ENCODE results near the gene SIDT2. TPM values are rescaled to one million over a fixed set of nuclear protein-coding genes. Genes with fewer than 3 reads are reported as not detected.

The SIDT2 gene
- total RNA-seq, 1 experiment from 2014 or later, result 27.6 TPM

DNA sequence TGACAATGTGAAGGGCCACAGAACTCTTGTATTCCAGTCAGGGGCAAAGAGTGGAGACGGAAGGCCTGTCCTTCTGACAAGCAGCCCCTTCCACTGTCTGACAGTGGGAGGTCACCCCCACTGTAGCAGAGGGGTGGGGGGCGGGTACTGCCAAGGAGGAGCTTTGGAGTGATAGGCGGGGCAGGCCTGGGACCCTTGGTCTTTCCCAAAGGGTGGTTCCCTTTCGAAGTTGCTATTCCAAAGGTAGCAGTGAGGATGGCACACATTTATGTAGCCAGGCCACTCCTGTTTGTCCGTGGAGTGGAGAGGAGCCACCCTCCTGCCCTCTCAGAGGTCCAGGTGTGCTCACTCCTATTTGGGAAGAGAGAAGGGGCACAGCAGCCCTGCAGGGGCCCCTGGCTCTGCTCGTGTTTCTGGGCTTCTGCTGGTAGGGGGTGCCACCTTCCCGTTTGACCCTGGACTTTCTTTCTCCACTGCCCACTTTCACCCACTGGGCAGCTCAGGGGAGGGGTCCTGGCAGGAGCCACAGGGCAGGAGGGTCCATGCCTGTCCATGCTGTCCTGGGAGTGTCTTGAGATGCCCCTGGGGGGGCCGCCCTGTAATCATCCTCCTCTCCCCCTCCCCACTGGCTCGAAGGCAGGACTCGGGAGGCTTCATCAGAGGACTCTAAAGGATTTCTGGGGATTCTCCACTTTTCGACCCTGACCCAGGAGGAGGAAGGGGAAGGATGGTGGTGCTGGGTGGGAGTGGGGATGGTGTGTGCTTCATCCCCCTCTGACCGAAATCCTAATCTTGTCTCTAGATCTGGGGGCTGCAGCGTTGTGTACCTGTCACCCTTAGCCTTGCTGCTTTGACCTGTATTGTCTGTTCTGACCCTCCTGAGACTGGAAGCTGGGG is 21.6 kb downstream of the SIDT2 start:
- DNase-seq (ENCODE audit: low spot score) (no peak), ATAC-seq (no peak)
- H3K36me3 Mint-ChIP-seq, result peaks cover 5% of the 10 kb centered on the region
- peak overlapping the region; percentile 63 for H3K4me3 Mint-ChIP-seq
- H3K9me3 Mint-ChIP-seq, result no peaks in the 10 kb centered on the region
- TF ChIP-seq, protein P1, sequence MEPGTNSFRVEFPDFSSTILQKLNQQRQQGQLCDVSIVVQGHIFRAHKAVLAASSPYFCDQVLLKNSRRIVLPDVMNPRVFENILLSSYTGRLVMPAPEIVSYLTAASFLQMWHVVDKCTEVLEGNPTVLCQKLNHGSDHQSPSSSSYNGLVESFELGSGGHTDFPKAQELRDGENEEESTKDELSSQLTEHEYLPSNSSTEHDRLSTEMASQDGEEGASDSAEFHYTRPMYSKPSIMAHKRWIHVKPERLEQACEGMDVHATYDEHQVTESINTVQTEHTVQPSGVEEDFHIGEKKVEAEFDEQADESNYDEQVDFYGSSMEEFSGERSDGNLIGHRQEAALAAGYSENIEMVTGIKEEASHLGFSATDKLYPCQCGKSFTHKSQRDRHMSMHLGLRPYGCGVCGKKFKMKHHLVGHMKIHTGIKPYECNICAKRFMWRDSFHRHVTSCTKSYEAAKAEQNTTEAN (CRISPR knock-in tag; IDR thresholded peaks at IDR 0.05), result no peak
- no peak for TF ChIP-seq FOXP1 (CRISPR knock-in tag; IDR thresholded peaks at IDR 0.05; ENCODE audit: borderline replicate concordance)
- TF ChIP-seq PRRX2 (CRISPR knock-in tag; IDR thresholded peaks at IDR 0.05), result 0 out of 2 replicates have a peak, but pooled peaks have one; percentile 14
- TF ChIP-seq, protein P2, sequence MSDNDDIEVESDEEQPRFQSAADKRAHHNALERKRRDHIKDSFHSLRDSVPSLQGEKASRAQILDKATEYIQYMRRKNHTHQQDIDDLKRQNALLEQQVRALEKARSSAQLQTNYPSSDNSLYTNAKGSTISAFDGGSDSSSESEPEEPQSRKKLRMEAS (CRISPR knock-in tag; IDR thresholded peaks at IDR 0.05), result no peak
- TF ChIP-seq, protein P3, sequence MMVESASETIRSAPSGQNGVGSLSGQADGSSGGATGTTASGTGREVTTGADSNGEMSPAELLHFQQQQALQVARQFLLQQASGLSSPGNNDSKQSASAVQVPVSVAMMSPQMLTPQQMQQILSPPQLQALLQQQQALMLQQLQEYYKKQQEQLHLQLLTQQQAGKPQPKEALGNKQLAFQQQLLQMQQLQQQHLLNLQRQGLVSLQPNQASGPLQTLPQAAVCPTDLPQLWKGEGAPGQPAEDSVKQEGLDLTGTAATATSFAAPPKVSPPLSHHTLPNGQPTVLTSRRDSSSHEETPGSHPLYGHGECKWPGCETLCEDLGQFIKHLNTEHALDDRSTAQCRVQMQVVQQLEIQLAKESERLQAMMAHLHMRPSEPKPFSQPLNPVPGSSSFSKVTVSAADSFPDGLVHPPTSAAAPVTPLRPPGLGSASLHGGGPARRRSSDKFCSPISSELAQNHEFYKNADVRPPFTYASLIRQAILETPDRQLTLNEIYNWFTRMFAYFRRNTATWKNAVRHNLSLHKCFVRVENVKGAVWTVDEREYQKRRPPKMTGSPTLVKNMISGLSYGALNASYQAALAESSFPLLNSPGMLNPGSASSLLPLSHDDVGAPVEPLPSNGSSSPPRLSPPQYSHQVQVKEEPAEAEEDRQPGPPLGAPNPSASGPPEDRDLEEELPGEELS (CRISPR knock-in tag; IDR thresholded peaks at IDR 0.05), result no peak
- POLR2A ChIA-PET, result interaction anchor here (1.5 to 1.8 kb wide), 2 partner anchors 20 to 22 kb away, joined by 4 to 5 read pairs; partner anchors contain the start of gene SIDT2
- H3K27me3 Mint-ChIP-seq (ENCODE audit: low read depth), result no peaks in the 10 kb centered on the region; the same call in 1 of the 2 replicates
- peak overlapping the region; percentile 83 for H3K27ac Mint-ChIP-seq
- CTCF ChIA-PET, result interaction anchor here (0.6 to 3.2 kb wide), 8 partner anchors 16 to 409 kb away, joined by 3 to 12 read pairs (median 4); partner anchors contain the start of gene APOA5
- peaks cover 36% of the 10 kb centered on the region for H3K4me1 Mint-ChIP-seq

DNA sequence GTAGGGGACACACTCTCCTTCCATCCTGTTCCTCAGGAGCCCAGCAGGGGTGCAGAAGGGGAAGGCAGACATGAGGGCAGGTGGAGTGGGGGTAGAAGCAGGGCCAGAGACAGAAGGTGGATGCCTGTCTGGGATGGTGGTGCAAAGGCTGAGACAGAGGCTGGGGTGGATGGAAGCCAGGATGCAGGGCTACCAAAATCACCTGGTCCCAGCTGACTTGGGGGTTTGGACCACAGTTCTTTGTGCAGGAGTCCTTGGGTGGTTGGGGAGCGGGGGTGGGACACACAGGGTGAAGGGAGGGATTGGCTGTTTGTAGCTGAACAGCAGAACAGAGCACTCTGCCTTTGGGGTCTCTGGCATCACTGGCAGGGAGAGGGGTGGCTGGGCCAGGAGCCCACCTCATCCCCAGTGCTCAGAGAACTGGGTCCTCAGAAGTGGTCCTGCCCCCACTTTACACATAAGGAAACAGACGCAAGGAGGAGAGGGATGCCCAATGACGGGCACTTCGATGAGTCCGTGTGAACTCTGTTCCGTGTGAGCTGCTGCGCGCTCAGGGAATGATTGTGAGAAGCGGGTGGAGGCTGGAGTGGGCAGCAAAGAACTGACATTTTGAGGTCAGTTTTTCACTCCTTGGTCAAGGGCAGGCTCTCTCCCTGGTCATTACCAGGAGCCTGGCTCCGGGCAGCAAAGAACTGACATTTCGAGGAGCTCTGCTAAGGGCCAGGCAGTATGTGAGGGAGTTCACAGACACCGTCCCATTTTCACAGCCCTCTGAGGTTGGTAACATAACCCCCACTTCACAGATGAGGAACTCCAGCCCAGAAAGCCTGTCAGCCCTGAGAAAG is 22.5 kb downstream of the SIDT2 start:
- H3K27ac Mint-ChIP-seq, result no peak overlapping the region

More for the DNA sequence above, 22.5 kb downstream of the SIDT2 start:
- ATAC-seq (no peak), DNase-seq (ENCODE audit: low spot score) (no peak)
- H3K9me3 Mint-ChIP-seq, result no peaks in the 10 kb centered on the region
- TF ChIP-seq, protein P4, sequence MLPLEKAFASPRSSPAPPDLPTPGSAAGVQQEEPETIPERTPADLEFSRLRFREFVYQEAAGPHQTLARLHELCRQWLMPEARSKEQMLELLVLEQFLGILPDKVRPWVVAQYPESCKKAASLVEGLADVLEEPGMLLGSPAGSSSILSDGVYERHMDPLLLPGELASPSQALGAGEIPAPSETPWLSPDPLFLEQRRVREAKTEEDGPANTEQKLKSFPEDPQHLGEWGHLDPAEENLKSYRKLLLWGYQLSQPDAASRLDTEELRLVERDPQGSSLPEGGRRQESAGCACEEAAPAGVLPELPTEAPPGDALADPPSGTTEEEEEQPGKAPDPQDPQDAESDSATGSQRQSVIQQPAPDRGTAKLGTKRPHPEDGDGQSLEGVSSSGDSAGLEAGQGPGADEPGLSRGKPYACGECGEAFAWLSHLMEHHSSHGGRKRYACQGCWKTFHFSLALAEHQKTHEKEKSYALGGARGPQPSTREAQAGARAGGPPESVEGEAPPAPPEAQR (CRISPR knock-in tag; IDR thresholded peaks at IDR 0.05), result no peak
- TF ChIP-seq ESRRA (CRISPR knock-in tag; IDR thresholded peaks at IDR 0.05; ENCODE audit: borderline replicate concordance) (no peak), TEAD1 (CRISPR knock-in tag; IDR thresholded peaks at IDR 0.05) (no peak), NFYB (CRISPR knock-in tag; conservative IDR thresholded peaks at IDR 0.05; ENCODE audit: low read depth) (no peak), EMX1 (CRISPR knock-in tag; IDR thresholded peaks at IDR 0.05) (no peak), TEAD4 (CRISPR knock-in tag; IDR thresholded peaks at IDR 0.05) (no peak), FOXJ3 (CRISPR knock-in tag; IDR thresholded peaks at IDR 0.05; ENCODE audit: borderline replicate concordance) (no peak), IRF2 (CRISPR knock-in tag; IDR thresholded peaks at IDR 0.05; ENCODE audit: borderline replicate concordance, low read depth) (no peak), ZNF263 (CRISPR knock-in tag; IDR thresholded peaks at IDR 0.05; ENCODE audit: low read depth) (no peak)
- TF ChIP-seq, protein P5, sequence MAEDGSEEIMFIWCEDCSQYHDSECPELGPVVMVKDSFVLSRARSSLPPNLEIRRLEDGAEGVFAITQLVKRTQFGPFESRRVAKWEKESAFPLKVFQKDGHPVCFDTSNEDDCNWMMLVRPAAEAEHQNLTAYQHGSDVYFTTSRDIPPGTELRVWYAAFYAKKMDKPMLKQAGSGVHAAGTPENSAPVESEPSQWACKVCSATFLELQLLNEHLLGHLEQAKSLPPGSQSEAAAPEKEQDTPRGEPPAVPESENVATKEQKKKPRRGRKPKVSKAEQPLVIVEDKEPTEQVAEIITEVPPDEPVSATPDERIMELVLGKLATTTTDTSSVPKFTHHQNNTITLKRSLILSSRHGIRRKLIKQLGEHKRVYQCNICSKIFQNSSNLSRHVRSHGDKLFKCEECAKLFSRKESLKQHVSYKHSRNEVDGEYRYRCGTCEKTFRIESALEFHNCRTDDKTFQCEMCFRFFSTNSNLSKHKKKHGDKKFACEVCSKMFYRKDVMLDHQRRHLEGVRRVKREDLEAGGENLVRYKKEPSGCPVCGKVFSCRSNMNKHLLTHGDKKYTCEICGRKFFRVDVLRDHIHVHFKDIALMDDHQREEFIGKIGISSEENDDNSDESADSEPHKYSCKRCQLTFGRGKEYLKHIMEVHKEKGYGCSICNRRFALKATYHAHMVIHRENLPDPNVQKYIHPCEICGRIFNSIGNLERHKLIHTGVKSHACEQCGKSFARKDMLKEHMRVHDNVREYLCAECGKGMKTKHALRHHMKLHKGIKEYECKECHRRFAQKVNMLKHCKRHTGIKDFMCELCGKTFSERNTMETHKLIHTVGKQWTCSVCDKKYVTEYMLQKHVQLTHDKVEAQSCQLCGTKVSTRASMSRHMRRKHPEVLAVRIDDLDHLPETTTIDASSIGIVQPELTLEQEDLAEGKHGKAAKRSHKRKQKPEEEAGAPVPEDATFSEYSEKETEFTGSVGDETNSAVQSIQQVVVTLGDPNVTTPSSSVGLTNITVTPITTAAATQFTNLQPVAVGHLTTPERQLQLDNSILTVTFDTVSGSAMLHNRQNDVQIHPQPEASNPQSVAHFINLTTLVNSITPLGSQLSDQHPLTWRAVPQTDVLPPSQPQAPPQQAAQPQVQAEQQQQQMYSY (CRISPR knock-in tag; IDR thresholded peaks at IDR 0.05), result no peak
- TF ChIP-seq, protein P6, sequence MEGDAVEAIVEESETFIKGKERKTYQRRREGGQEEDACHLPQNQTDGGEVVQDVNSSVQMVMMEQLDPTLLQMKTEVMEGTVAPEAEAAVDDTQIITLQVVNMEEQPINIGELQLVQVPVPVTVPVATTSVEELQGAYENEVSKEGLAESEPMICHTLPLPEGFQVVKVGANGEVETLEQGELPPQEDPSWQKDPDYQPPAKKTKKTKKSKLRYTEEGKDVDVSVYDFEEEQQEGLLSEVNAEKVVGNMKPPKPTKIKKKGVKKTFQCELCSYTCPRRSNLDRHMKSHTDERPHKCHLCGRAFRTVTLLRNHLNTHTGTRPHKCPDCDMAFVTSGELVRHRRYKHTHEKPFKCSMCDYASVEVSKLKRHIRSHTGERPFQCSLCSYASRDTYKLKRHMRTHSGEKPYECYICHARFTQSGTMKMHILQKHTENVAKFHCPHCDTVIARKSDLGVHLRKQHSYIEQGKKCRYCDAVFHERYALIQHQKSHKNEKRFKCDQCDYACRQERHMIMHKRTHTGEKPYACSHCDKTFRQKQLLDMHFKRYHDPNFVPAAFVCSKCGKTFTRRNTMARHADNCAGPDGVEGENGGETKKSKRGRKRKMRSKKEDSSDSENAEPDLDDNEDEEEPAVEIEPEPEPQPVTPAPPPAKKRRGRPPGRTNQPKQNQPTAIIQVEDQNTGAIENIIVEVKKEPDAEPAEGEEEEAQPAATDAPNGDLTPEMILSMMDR (IDR thresholded peaks at IDR 0.05), result no peak
- no peaks in the 10 kb centered on the region; the same call in 1 of the 2 replicates for H3K27me3 Mint-ChIP-seq (ENCODE audit: low read depth)
- CTCF ChIA-PET, result interaction anchor here (0.6 to 1.3 kb wide), 5 partner anchors 17 to 63 kb away, joined by 3 to 5 read pairs (median 3); no protein-coding TSS in a partner anchor
- peaks cover 7% of the 10 kb centered on the region for H3K36me3 Mint-ChIP-seq
- peak overlapping the region; percentile 32 for H3K4me3 Mint-ChIP-seq
- peaks cover 36% of the 10 kb centered on the region for H3K4me1 Mint-ChIP-seq
- POLR2A ChIA-PET, result interaction anchor here (1.0 to 2.0 kb wide), 3 partner anchors 16 to 22 kb away, joined by 3 to 10 read pairs (median 5); partner anchors contain the start of gene SIDT2

All from WTC11 (cell line).